SK-N-SH treated with all-trans-retinoic acid at 6 μM for 48 hours (cell line): ENCODE results near the gene CDC23.

Experiments
- ARNTL ChIP-seq: fragments of 450-650 bp; formaldehyde crosslinking; IDR thresholded peaks from 2 replicates; pipeline ENCODE4 v1.5.0; 2020; ENCODE audit warnings: low read depth, mild to moderate bottlenecking, moderate library complexity, borderline replicate concordance
- CSDC2 ChIP-seq: fragments of 250-450 bp; sonication (Bioruptor Pico); IDR thresholded peaks from 2 replicates; pipeline ENCODE4 v1.5.0; 2020; ENCODE audit warnings: mild to moderate bottlenecking, moderate library complexity
- ISL1 ChIP-seq: fragments of 250-450 bp; sonication (Bioruptor Pico); IDR thresholded peaks from 2 replicates; pipeline ENCODE4 v2.1.2; 2022; ENCODE audit warnings: mild to moderate bottlenecking, moderate library complexity
- OSR1 ChIP-seq: fragments of 250-450 bp; sonication (Bioruptor Pico); IDR thresholded peaks from 2 replicates; pipeline ENCODE4 v1.8.0; 2022; ENCODE audit warnings: moderate library complexity, mild to moderate bottlenecking, inconsistent platforms
- ZC3H10 ChIP-seq: fragments of 250-450 bp; sonication (Bioruptor Pico); IDR thresholded peaks from 2 replicates; pipeline ENCODE4 v1.5.1; 2021; ENCODE audit warnings: mild to moderate bottlenecking, moderate library complexity
- ZFP3 ChIP-seq: fragments of 250-450 bp; sonication (Bioruptor Pico); IDR thresholded peaks from 2 replicates; pipeline ENCODE4 v1.5.0; 2020; ENCODE audit warnings: mild to moderate bottlenecking, moderate library complexity
- ZFP30 ChIP-seq: fragments of 450-650 bp; formaldehyde crosslinking; IDR thresholded peaks from 2 replicates; pipeline ENCODE4 v1.5.0; 2022; ENCODE audit warnings: mild to moderate bottlenecking, moderate library complexity
- ZNF565 ChIP-seq: fragments of 450-650 bp; formaldehyde crosslinking; conservative IDR thresholded peaks from 2 replicates; pipeline ENCODE4 v1.5.0; 2020; ENCODE audit warnings: low read depth, mild to moderate bottlenecking, moderate library complexity
- ZNF70 ChIP-seq: fragments of 450-650 bp; formaldehyde crosslinking; IDR thresholded peaks from 2 replicates; pipeline ENCODE4 v1.5.0; 2020; ENCODE audit warnings: mild to moderate bottlenecking, moderate library complexity
- TF ChIP-seq, protein P1 (sequence below): fragments of 250-450 bp; sonication (Bioruptor Pico); IDR thresholded peaks from 2 replicates; pipeline ENCODE4 v1.8.0; 2020; ENCODE audit warnings: mild to moderate bottlenecking, moderate library complexity, borderline replicate concordance
- TF ChIP-seq, protein P2 (sequence below): fragments of 250-450 bp; sonication (Bioruptor Pico); IDR thresholded peaks from 2 replicates; pipeline ENCODE4 v1.5.1; 2021; ENCODE audit warnings: mild to moderate bottlenecking, moderate library complexity

DNA sequence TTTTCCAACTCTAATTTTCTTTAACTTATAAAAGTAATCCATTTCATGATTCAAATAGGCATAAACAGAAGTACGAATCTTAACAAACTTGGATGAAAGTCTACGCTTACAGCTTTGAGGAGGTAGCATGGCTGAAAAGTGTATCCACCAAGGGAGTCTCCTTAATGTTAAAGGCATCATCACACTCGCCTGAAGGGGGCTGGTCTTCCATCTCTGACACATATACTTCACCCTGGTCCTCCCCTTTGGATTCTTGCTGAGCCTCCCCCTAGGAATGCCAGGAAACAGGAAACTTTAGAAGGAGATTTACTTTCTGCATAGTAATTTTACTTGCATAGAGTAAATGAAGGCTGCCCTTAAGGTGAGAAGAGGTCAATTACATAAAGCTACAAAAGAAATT, 63.6 kb downstream of the CDC23 start:
- TF ChIP-seq ZNF70 (no peak), ZNF565 (CRISPR knock-in tag) (no peak), ISL1 (CRISPR knock-in tag) (no peak), OSR1 (CRISPR knock-in tag) (no peak), ARNTL (no peak), CSDC2 (CRISPR knock-in tag) (no peak), ZFP3 (CRISPR knock-in tag) (no peak), ZC3H10 (CRISPR knock-in tag) (no peak), ZFP30 (CRISPR knock-in tag) (no peak)
- TF ChIP-seq, protein P1, sequence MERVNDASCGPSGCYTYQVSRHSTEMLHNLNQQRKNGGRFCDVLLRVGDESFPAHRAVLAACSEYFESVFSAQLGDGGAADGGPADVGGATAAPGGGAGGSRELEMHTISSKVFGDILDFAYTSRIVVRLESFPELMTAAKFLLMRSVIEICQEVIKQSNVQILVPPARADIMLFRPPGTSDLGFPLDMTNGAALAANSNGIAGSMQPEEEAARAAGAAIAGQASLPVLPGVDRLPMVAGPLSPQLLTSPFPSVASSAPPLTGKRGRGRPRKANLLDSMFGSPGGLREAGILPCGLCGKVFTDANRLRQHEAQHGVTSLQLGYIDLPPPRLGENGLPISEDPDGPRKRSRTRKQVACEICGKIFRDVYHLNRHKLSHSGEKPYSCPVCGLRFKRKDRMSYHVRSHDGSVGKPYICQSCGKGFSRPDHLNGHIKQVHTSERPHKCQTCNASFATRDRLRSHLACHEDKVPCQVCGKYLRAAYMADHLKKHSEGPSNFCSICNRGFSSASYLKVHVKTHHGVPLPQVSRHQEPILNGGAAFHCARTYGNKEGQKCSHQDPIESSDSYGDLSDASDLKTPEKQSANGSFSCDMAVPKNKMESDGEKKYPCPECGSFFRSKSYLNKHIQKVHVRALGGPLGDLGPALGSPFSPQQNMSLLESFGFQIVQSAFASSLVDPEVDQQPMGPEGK (CRISPR knock-in tag): no peak
- TF ChIP-seq, protein P2, sequence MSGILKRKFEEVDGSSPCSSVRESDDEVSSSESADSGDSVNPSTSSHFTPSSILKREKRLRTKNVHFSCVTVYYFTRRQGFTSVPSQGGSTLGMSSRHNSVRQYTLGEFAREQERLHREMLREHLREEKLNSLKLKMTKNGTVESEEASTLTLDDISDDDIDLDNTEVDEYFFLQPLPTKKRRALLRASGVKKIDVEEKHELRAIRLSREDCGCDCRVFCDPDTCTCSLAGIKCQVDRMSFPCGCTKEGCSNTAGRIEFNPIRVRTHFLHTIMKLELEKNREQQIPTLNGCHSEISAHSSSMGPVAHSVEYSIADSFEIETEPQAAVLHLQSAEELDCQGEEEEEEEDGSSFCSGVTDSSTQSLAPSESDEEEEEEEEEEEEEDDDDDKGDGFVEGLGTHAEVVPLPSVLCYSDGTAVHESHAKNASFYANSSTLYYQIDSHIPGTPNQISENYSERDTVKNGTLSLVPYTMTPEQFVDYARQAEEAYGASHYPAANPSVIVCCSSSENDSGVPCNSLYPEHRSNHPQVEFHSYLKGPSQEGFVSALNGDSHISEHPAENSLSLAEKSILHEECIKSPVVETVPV (CRISPR knock-in tag): no peak
